A549 (cell line): ENCODE data around the gene IDE. TPM values are rescaled to one million over a fixed set of nuclear protein-coding genes. Genes with fewer than 3 reads are reported as not detected.

Experiments
- ATAC-seq, 2 experiments: fragments of 200-7000 bp in 1 of 2; fragments of >200 bp in 1 of 2; cut with Nextera tagmentation in 1 of 2; cut with Tn5 transposase in 1 of 2; 3 replicates each; pipeline versions ENCODE4 v1.8.0 to v1.9.1; 2018 to 2020; ENCODE audit warnings: mild to moderate bottlenecking in 1 of 2, moderate library complexity in 1 of 2
- CTCF ChIA-PET: fragments of 300-600 bp; sonication (Branson Sonifier 250); formaldehyde crosslinking; extraction: SDS; loops from one replicate; lab custom pipeline; 2021; ENCODE audit warnings: antibody characterized with exemption, inconsistent platforms; lab: Yijun Ruan, JAX
- POLR2A ChIA-PET: fragments of 350-600 bp; formaldehyde crosslinking; extraction: SDS; loops from one replicate; lab custom pipeline; 2021; ENCODE audit warnings: antibody characterized with exemption, inconsistent platforms; lab: Yijun Ruan, JAX
- DNase-seq, 2 experiments: peaks; one replicate each; pipeline versions ENCODE4 v3.0.0 to v3.0.0-alpha.2; 2011 to 2016; ENCODE audit warnings: low read depth in 1 of 2, low spot score in 1 of 2
- FAIRE-seq: peaks from 2 replicates; lab custom pipeline; 2011; peaks lifted over from hg19 to GRCh38; lab: Jason Lieb, UNC
- H3K27ac ChIP-seq, 2 experiments: fragments of >200 bp; sonication (Bioruptor Twin); formaldehyde crosslinking; 3 replicates each; pipeline ENCODE4 v1.5.1; 2016 to 2017
- H3K4me1 ChIP-seq: fragments of >200 bp; sonication (Bioruptor Twin); formaldehyde crosslinking; 3 replicates; pipeline ENCODE4 v1.6.1; 2016
- H3K4me2 ChIP-seq: fragments of >200 bp; sonication (Bioruptor Twin); formaldehyde crosslinking; 3 replicates; pipeline ENCODE4 v1.6.1; 2016
- H3K4me3 ChIP-seq: fragments of >200 bp; sonication (Bioruptor Twin); formaldehyde crosslinking; 3 replicates; pipeline ENCODE4 v1.5.1; 2016
- H3K9me3 ChIP-seq: fragments of >200 bp; sonication (Bioruptor Twin); formaldehyde crosslinking; 3 replicates; pipeline ENCODE4 v1.6.1; 2016
- ATOH8 ChIP-seq: fragments of 250-450 bp; sonication (Bioruptor Pico); IDR thresholded peaks from 2 replicates; pipeline ENCODE4 v1.5.0; 2020; ENCODE audit warnings: low read depth, mild to moderate bottlenecking, moderate library complexity
- BCL3 ChIP-seq: fragments of >200 bp; sonication (Bioruptor Twin); formaldehyde crosslinking; IDR thresholded peaks from 3 replicates; pipeline ENCODE4 v1.6.1; 2016
- CEBPB ChIP-seq, 2 experiments: fragments of >200 bp in 1 of 2; sonication (Bioruptor Twin) in 1 of 2; formaldehyde crosslinking in 1 of 2; IDR thresholded peaks; 2 replicates each; pipeline ENCODE4 v1.6.1; 2012 to 2016
- EHF ChIP-seq: fragments of 250-450 bp; sonication (Bioruptor Pico); IDR thresholded peaks from 2 replicates; pipeline ENCODE4 v1.5.0; 2020; ENCODE audit warnings: mild to moderate bottlenecking
- EHMT2 ChIP-seq: fragments of 200-600 bp; sonication (generic); IDR thresholded peaks from 2 replicates; pipeline ENCODE4 v1.6.1; 2016; ENCODE audit warnings: antibody characterized with exemption, low read depth, mild to moderate bottlenecking, moderate library complexity
- ELK1 ChIP-seq: fragments of 150-350 bp; IDR thresholded peaks from 2 replicates; pipeline ENCODE4 v1.6.1; 2014; ENCODE audit warnings: low read depth, mild to moderate bottlenecking, low read length
- FOSL2 ChIP-seq, 2 experiments: fragments of 450-650 bp in 1 of 2; fragments of >200 bp in 1 of 2; sonication (Bioruptor Twin) in 1 of 2; formaldehyde crosslinking; IDR thresholded peaks; 2 replicates each; pipeline versions ENCODE4 v1.5.0 to v1.6.1; 2016 to 2020; ENCODE audit warnings: mild to moderate bottlenecking in 1 of 2, moderate library complexity in 1 of 2
- HDAC2 ChIP-seq: fragments of 200-600 bp; sonication (generic); IDR thresholded peaks from 2 replicates; pipeline ENCODE4 v1.6.1; 2016
- HOXA7 ChIP-seq: fragments of 250-450 bp; sonication (Bioruptor Pico); IDR thresholded peaks from 2 replicates; pipeline ENCODE4 v1.5.0; 2020; ENCODE audit warnings: mild to moderate bottlenecking, moderate library complexity
- JUNB ChIP-seq: fragments of >200 bp; sonication (Bioruptor Twin); formaldehyde crosslinking; IDR thresholded peaks from 2 replicates; pipeline ENCODE4 v1.6.1; 2016
- KDM5A ChIP-seq: fragments of 200-600 bp; sonication (generic); IDR thresholded peaks from 2 replicates; pipeline ENCODE4 v1.6.1; 2016; ENCODE audit warnings: antibody characterized with exemption, mild to moderate bottlenecking
- MAFK ChIP-seq: fragments of 450-650 bp; IDR thresholded peaks from 2 replicates; pipeline ENCODE4 v1.6.1; 2014; ENCODE audit not compliant: partially characterized antibody
- MAX ChIP-seq: IDR thresholded peaks from 2 replicates; pipeline ENCODE4 v1.6.1; 2012
- MYC ChIP-seq: IDR thresholded peaks from 2 replicates; pipeline ENCODE4 v1.6.1; 2012; ENCODE audit warnings: mild to moderate bottlenecking, inconsistent platforms, low read length, improper control_type of control experiment, borderline replicate concordance
- NFE2L2 ChIP-seq: fragments of 150-350 bp; conservative IDR thresholded peaks from 2 replicates; pipeline ENCODE4 v1.6.1; 2014; ENCODE audit warnings: low read length
- NR3C1 ChIP-seq: fragments of >200 bp; sonication (Bioruptor Twin); formaldehyde crosslinking; IDR thresholded peaks from 3 replicates; pipeline ENCODE4 v1.6.1; 2017
- POLR2A ChIP-seq: IDR thresholded peaks from 2 replicates; pipeline ENCODE4 v1.6.1; 2012; ENCODE audit warnings: mild to moderate bottlenecking, low read length
- RARB ChIP-seq: fragments of 250-450 bp; sonication (Bioruptor Pico); IDR thresholded peaks from 2 replicates; pipeline ENCODE4 v1.8.0; 2021; ENCODE audit warnings: mild to moderate bottlenecking, moderate library complexity
- REST ChIP-seq: fragments of 200-600 bp; sonication (generic); IDR thresholded peaks from 2 replicates; pipeline ENCODE4 v1.6.1; 2016; ENCODE audit warnings: antibody characterized with exemption, mild to moderate bottlenecking, moderate library complexity
- RNF2 ChIP-seq: fragments of 200-600 bp; sonication (generic); IDR thresholded peaks from 2 replicates; pipeline ENCODE4 v1.6.1; 2016; ENCODE audit warnings: low read depth, mild to moderate bottlenecking, antibody characterized with exemption, moderate library complexity, borderline replicate concordance
- SMC3 ChIP-seq: fragments of >200 bp; sonication (Bioruptor Twin); formaldehyde crosslinking; IDR thresholded peaks from 3 replicates; pipeline ENCODE4 v1.6.1; 2018; ENCODE audit warnings: inconsistent platforms
- USF2 ChIP-seq: fragments of 450-650 bp; IDR thresholded peaks from 2 replicates; pipeline ENCODE4 v1.6.1; 2014; ENCODE audit warnings: antibody characterized with exemption
- ZFP36 ChIP-seq: fragments of 450-650 bp; IDR thresholded peaks from 2 replicates; pipeline ENCODE4 v1.6.1; 2014; ENCODE audit warnings: borderline replicate concordance; ENCODE audit not compliant: partially characterized antibody
- whole genome bisulfite sequencing: methylation state at CpG from one replicate; pipeline ENCODE4 v1.1.6; 2017; ENCODE audit errors: missing lambda C conversion rate; 5-methylcytosine and 5-hydroxymethylcytosine counted together
- polyA plus RNA-seq, 4 experiments: library from polyadenylated mRNA; depleted of rRNA in 3 of 4; stranded (reverse); fragments of >200 nt; fragmentation: RNase III in 1 of 4; extraction: RNeasy Plus Mini Kit Qiagen cat#74134 plus additional on column Dnase treatment in 1 of 4; gene quantifications; 2 replicates in 3 of 4; 3 replicates in 1 of 4; pipeline ENCODE4 v1.2.3, GENCODE V29; 2011 to 2017

The IDE gene
- polyA plus RNA-seq, 2 of the 4 experiments (the other 2 are of a cell fraction) = 25.1 to 61.1 TPM

- H3K4me2 ChIP-seq = no peak overlapping the region
- ChIA-PET CTCF (interaction anchor here (1.0 kb wide), 1 partner anchor 24 kb away, joined by 4 read pairs; no protein-coding TSS in a partner anchor), POLR2A (no interaction called here)
- ATAC-seq (no peak), DNase-seq (no peak), FAIRE-seq (no peak)
- H3K4me1 ChIP-seq = no peaks in the 10 kb centered on the region
- H3K4me3 ChIP-seq = no peak overlapping the region
- 89% methylated on average over 3 of the region's 3 CpGs for WGBS
- no peaks in the 10 kb centered on the region for H3K9me3 ChIP-seq
- no peak for TF ChIP-seq ZFP36
- no peak for TF ChIP-seq RNF2
- TF ChIP-seq HOXA7 (CRISPR knock-in tag) = no peak
- no peak for TF ChIP-seq MAX
- no peak for TF ChIP-seq EHF (CRISPR knock-in tag)
- TF ChIP-seq EHMT2 = no peak
- no peak overlapping the region for H3K27ac ChIP-seq
Observed at GRCh38 chr10:92615515-92615914, 41.6 kb upstream of the IDE start.

- ATAC-seq = no peak
- POLR2A ChIA-PET = no interaction called here
- Histone ChIP-seq H3K4me1 (peaks cover 32% of the 10 kb centered on the region; the same call in 2 of the 3 replicates), H3K27ac (no peak overlapping the region), H3K4me3 (no peak overlapping the region), H3K4me2 (no peak overlapping the region), H3K9me3 (no peaks in the 10 kb centered on the region)
- no peak for DNase-seq
- no peak for TF ChIP-seq CEBPB (IDR thresholded peaks at IDR 0.05)
- TF ChIP-seq MAFK = no peak
- TF ChIP-seq MAX = no peak
- 95% methylated on average over 2 of the region's 2 CpGs for WGBS
- no peak for FAIRE-seq
- CTCF ChIA-PET = interaction anchor here (1.4 to 1.6 kb wide), 2 partner anchors 14 to 31 kb away, joined by 4 to 5 read pairs; partner anchors contain the start of gene IDE
Observed at GRCh38 chr10:92604841-92605240, 30.9 kb upstream of the IDE start.

- no peak overlapping the region for H3K4me2 ChIP-seq
- TF ChIP-seq POLR2A = no peak
- TF ChIP-seq NR3C1 = no peak
- TF ChIP-seq NFE2L2 = no peak
- TF ChIP-seq ELK1 = no peak
- TF ChIP-seq FOSL2 (IDR thresholded peaks at IDR 0.05) = no peak
- no peak for TF ChIP-seq FOSL2 (CRISPR knock-in tag; IDR thresholded peaks at IDR 0.05)
- TF ChIP-seq HDAC2 = no peak
- no peak for TF ChIP-seq SMC3
- TF ChIP-seq BCL3 = no peak
- TF ChIP-seq JUNB = no peak
- TF ChIP-seq RARB = no peak
- TF ChIP-seq MAX = no peak
- CTCF ChIA-PET = interaction anchor here (0.6 to 1.1 kb wide), 2 partner anchors 24 to 416 kb away, joined by 3 to 6 read pairs; partner anchors contain the start of gene IDE
- H3K9me3 ChIP-seq = no peaks in the 10 kb centered on the region
- peaks cover 30% of the 10 kb centered on the region; the same call in 2 of the 3 replicates for H3K4me1 ChIP-seq
- 95% methylated on average over 1 of the region's 1 CpG for WGBS
- POLR2A ChIA-PET = no interaction called here
- DNase-seq (no peak), FAIRE-seq (no peak), ATAC-seq (no peak)
- no peak overlapping the region for H3K4me3 ChIP-seq
- no peak overlapping the region for H3K27ac ChIP-seq
Observed at GRCh38 chr10:92598321-92598720, 24.4 kb upstream of the IDE start.

- Histone ChIP-seq H3K4me3 (no peak overlapping the region), H3K27ac (no peak overlapping the region), H3K4me2 (peak overlapping the region; percentile 86), H3K9me3 (no peaks in the 10 kb centered on the region), H3K4me1 (peaks cover 16% of the 10 kb centered on the region)
- DNase-seq = no peak
- no peak for FAIRE-seq
- TF ChIP-seq MYC = no peak
- no peak for TF ChIP-seq REST
- TF ChIP-seq KDM5A = no peak
- TF ChIP-seq ATOH8 (CRISPR knock-in tag) = no peak
- no peak for TF ChIP-seq USF2
- no peak for ATAC-seq
- WGBS = 94% methylated on average over 2 of the region's 2 CpGs
- ChIA-PET CTCF (no interaction called here), POLR2A (no interaction called here)
Observed at GRCh38 chr10:92595505-92595904, 21.6 kb upstream of the IDE start.
